Fibroblast of lung (primary cell): ENCODE measurements around the gene EML1. TPM values are rescaled to one million over a fixed set of nuclear protein-coding genes. Genes with fewer than 3 reads are reported as not detected.

Experiments used
- DNase-seq, 2 donors: peaks; one replicate each; pipeline versions ENCODE4 v3.0.0 to v3.0.0-alpha.2; 2010; ENCODE audit warnings: low read depth in 2 of 2
- H2AFZ ChIP-seq: 2 replicates; pipeline ENCODE4 v1.5.1; 2012; ENCODE audit warnings: low read length, control low read depth, inconsistent platforms
- H3K27ac ChIP-seq: 2 replicates; pipeline ENCODE4 v1.5.1; 2011; ENCODE audit warnings: low read length, control low read depth; ENCODE audit not compliant: insufficient read depth
- H3K27me3 ChIP-seq: 2 replicates; pipeline ENCODE4 v1.5.1; 2011; ENCODE audit warnings: mild to moderate bottlenecking, low read length; ENCODE audit not compliant: control insufficient read depth, insufficient read depth
- H3K36me3 ChIP-seq: 2 replicates; pipeline ENCODE4 v1.5.1; 2011; ENCODE audit warnings: low read length; ENCODE audit not compliant: control insufficient read depth, insufficient read depth
- H3K4me1 ChIP-seq: 2 replicates; pipeline ENCODE4 v1.5.1; 2011; ENCODE audit warnings: low read length; ENCODE audit not compliant: control insufficient read depth, insufficient read depth; ENCODE audit errors: extremely low read depth
- H3K4me2 ChIP-seq: 2 replicates; pipeline ENCODE4 v1.5.1; 2011; ENCODE audit warnings: low read length, control low read depth; ENCODE audit not compliant: insufficient read depth; ENCODE audit errors: extremely low read depth
- H3K4me3 ChIP-seq, 4 experiments: fragments of 200-600 bp in 1 of 4; sonication (generic) in 1 of 4; replicated peaks in 1 of 4; 2 replicates each; pipeline ENCODE4 v1.5.1; 2011 to 2016; ENCODE audit warnings: low read length in 4 of 4, low read depth in 3 of 4, mild to moderate bottlenecking in 3 of 4, control low read depth in 2 of 4, inconsistent platforms in 1 of 4, mixed read lengths in 1 of 4; ENCODE audit not compliant: insufficient read depth in 1 of 4; ENCODE audit errors: control extremely low read depth in 1 of 4
- H3K79me2 ChIP-seq: 2 replicates; pipeline ENCODE4 v1.5.1; 2012; ENCODE audit warnings: mild to moderate bottlenecking, low read length, inconsistent platforms; ENCODE audit not compliant: control insufficient read depth, insufficient read depth
- H3K9ac ChIP-seq: 2 replicates; pipeline ENCODE4 v1.5.1; 2011; ENCODE audit warnings: mild to moderate bottlenecking, low read length, control low read depth; ENCODE audit not compliant: insufficient read depth
- H3K9me3 ChIP-seq: 2 replicates; pipeline ENCODE4 v1.5.1; 2012; ENCODE audit warnings: low read depth, low read length; ENCODE audit not compliant: control insufficient read depth, insufficient read depth
- H4K20me1 ChIP-seq: 2 replicates; pipeline ENCODE4 v1.5.1; 2011; ENCODE audit warnings: low read length; ENCODE audit not compliant: control insufficient read depth, insufficient read depth; ENCODE audit errors: extremely low read depth
- EZH2 ChIP-seq: IDR thresholded peaks from 2 replicates; pipeline ENCODE4 v1.5.1; 2012; ENCODE audit warnings: low read length, control low read depth, mild to moderate bottlenecking; ENCODE audit errors: missing control alignments
- polyA plus RNA-seq, 2 donors: library from polyadenylated mRNA; depleted of rRNA in 1 of 2; stranded (reverse) in 1 of 2; unstranded in 1 of 2; fragments of >200 nt; gene quantifications; 2 replicates each; pipeline ENCODE4 v1.2.1, GENCODE V29; 2011 to 2012; ENCODE audit warnings: missing spikeins in 1 of 2
- total RNA-seq: library from RNA; depleted of rRNA; stranded (reverse); fragments of >200 nt; gene quantifications from 2 replicates; pipeline ENCODE4 v1.2.1, GENCODE V29; 2014
- TF ChIP-seq, protein P1 (sequence below), 2 donors: IDR thresholded peaks in 1 of 2; conservative IDR thresholded peaks in 1 of 2; 1 replicate in 1 of 2; 2 replicates in 1 of 2; pipeline ENCODE4 v1.5.1; 2011 to 2012; ENCODE audit warnings: low read length in 2 of 2, control low read depth in 1 of 2, inconsistent platforms in 1 of 2, low read depth in 1 of 2, mild to moderate bottlenecking in 1 of 2

EML1 gene
- total and polyA plus RNA-seq, 2 donors (not counting 1 experiment from before 2014, with no cell fraction given): 22.4 to 74.5 TPM

DNA sequence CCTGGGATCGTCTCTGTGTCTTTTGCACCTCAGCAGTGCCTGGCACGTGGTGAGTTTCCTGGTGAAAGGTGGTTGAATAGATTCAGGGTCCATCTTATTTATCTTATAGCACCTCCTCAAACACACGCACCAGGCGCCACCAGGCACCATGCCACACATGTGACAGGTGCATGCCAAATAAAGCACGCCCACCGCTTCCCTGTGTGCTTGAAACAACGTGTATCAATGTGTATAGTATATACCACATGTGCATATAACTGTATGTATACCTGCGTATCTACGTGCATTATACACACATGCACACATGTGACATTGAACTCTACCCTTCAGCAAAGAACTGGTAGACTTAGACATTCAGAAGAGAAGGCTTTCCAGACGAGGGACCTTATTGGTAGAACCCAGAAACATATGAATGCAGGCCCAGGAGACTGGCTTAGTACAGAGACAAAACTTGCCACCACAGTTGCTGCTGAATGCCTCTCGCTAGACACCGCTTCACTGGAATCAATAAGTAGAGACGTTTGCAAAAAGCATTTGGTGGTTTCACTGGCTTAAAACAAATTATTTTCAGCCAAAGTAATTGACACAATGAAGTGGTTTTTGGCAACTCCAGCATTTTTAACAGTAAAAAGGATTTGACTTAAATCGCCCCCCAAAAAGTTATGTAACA lies 10.0 kb downstream of the EML1 start:
- Histone ChIP-seq H3K9ac (no peak overlapping the region), H2AFZ (no peak overlapping the region), H4K20me1 (no peaks in the 10 kb centered on the region), H3K4me1 (peaks cover 2% of the 10 kb centered on the region), H3K27me3 (no peaks in the 10 kb centered on the region), H3K79me2 (no peaks in the 10 kb centered on the region), H3K27ac (no peak overlapping the region), H3K36me3 (no peaks in the 10 kb centered on the region), H3K4me3 (no peak overlapping the region), H3K9me3 (no peaks in the 10 kb centered on the region), H3K4me2 (no peak overlapping the region)
- no peak for DNase-seq
- TF ChIP-seq, protein P1, sequence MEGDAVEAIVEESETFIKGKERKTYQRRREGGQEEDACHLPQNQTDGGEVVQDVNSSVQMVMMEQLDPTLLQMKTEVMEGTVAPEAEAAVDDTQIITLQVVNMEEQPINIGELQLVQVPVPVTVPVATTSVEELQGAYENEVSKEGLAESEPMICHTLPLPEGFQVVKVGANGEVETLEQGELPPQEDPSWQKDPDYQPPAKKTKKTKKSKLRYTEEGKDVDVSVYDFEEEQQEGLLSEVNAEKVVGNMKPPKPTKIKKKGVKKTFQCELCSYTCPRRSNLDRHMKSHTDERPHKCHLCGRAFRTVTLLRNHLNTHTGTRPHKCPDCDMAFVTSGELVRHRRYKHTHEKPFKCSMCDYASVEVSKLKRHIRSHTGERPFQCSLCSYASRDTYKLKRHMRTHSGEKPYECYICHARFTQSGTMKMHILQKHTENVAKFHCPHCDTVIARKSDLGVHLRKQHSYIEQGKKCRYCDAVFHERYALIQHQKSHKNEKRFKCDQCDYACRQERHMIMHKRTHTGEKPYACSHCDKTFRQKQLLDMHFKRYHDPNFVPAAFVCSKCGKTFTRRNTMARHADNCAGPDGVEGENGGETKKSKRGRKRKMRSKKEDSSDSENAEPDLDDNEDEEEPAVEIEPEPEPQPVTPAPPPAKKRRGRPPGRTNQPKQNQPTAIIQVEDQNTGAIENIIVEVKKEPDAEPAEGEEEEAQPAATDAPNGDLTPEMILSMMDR (conservative IDR thresholded peaks at IDR 0.05 in 1 of 2, IDR thresholded peaks at IDR 0.05 in 1 of 2; ENCODE audit: low read depth in 1 of 2, low read length in 2 of 2): no peak
- no peak for TF ChIP-seq EZH2

DNA sequence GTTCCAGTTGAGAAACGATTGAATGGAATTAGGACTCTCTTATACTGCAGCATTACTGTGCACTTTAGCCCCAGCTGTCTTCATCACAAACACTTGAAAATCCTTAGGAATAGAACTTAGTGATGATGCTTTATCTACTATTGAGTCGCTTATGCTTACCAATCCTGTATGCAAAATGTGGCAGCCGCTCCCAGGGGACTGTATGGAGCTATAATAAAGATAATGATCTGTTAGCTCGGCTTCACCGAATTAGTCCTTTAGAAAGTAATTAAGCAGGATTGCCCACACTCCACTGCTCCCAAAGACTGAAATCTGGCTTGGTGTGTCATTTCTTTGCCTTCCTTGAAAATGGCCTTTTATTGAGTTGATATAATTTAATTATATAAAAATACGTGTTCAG lies 10.6 kb downstream of the EML1 start:
- Histone ChIP-seq H2AFZ (no peak overlapping the region), H3K36me3 (no peaks in the 10 kb centered on the region)

DNA sequence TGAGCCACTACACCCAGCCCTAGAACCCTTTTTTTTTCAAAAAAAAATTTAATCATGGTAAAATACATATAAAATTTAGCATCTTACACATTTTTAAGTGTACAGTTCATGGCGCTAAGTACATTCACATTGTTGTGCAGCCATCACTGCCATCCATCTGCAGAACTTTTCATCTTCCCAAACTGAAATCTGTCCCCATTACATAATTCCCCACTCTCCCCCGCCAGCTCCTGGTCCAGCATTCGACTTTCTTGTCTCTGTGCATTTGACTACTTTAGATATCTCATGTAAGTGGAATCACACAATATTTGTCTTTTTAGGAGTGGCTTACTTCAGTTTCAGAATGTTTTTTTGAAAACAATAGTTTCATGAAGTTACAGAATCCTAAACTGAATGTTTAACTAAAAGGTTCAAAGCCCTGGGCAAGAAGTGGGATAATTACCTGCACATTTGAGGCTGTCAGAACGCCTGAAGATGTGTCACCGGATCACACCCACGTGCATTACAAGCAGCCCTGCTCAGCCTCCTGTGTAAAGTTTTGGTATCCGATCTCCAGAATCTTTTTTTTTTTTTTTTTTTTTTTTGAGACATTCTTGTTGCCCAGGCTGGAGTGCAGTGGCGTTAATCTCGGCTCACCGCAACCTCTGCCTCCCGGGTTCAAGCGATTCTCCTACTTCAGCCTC lies 12.7 kb downstream of the EML1 start:
- Histone ChIP-seq H3K4me2 (no peak overlapping the region), H3K4me3 (no peak overlapping the region), H3K27ac (no peak overlapping the region), H3K4me1 (peaks cover 6% of the 10 kb centered on the region), H4K20me1 (no peaks in the 10 kb centered on the region), H3K36me3 (no peaks in the 10 kb centered on the region), H3K9me3 (no peaks in the 10 kb centered on the region), H3K9ac (no peak overlapping the region), H3K79me2 (no peaks in the 10 kb centered on the region), H2AFZ (no peak overlapping the region), H3K27me3 (no peaks in the 10 kb centered on the region)
- no peak for TF ChIP-seq EZH2
- TF ChIP-seq, protein P1 (conservative IDR thresholded peaks at IDR 0.05 in 1 of 2, IDR thresholded peaks at IDR 0.05 in 1 of 2; ENCODE audit: low read depth in 1 of 2, low read length in 2 of 2): no peak
- no peak for DNase-seq

More for the DNA sequence above, 10.6 kb downstream of the EML1 start:
- no peak for DNase-seq
- H3K9ac ChIP-seq: no peak overlapping the region
- no peak overlapping the region for H3K4me2 ChIP-seq
- H3K4me3 ChIP-seq: no peak overlapping the region
- no peak overlapping the region for H3K27ac ChIP-seq
- H3K4me1 ChIP-seq: peaks cover 2% of the 10 kb centered on the region
- H3K79me2 ChIP-seq: no peaks in the 10 kb centered on the region
- no peaks in the 10 kb centered on the region for H4K20me1 ChIP-seq
- H3K9me3 ChIP-seq: no peaks in the 10 kb centered on the region
- no peaks in the 10 kb centered on the region for H3K27me3 ChIP-seq
- no peak for TF ChIP-seq EZH2
- TF ChIP-seq, protein P1 (conservative IDR thresholded peaks at IDR 0.05 in 1 of 2, IDR thresholded peaks at IDR 0.05 in 1 of 2; ENCODE audit: low read depth in 1 of 2, low read length in 2 of 2): no peak
